ENCODE results near the gene ICAM1. TPM values are rescaled to one million over a fixed set of nuclear protein-coding genes. Genes with fewer than 3 reads are reported as not detected.
"Not testable (repeated sequence)": the region's sequence is repeated elsewhere in the genome, so short reads cannot be mapped to it uniquely, and the experiment has no call there.

The ICAM1 gene
- total and polyA plus RNA-seq, 8 donors = 15.4 to 497 (median 18.3) TPM

DNA sequence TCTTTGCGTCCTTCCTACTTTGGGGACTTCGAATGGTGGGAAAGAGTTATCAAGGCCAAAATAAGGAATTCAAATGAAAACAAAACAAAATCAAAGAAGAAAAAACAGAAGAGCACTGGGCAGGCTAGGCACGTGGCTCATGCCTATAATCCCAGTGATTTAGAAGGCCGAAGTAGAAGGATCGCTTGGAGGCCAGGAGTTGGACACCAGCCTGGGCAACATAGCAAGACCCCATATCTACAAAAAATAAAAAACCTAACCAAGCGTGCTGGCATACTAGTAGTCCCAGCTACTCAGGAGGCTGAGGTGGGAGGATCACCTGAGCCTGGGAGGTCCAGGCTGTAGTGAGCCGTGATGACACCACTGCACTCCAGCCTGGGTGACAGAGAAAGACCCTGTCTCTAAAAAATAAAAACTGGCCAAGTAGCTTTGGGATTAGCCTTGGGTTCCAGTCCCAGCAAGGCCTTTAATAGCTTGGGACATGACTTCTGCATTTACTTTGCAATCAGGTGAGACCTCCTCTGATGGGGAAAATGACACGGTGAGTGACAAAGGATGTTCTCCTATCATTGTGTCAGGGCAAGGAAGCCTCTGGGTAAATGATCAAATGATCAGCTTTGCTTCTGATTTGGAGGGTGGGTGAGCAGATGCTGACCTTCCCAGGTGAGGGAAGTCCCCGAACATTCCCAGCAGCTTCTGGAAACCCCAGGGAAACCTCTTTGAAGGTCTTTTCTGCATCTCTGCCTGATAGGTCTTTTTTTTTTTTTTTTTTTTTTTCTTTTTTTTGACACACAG, 7.1 kb downstream of the ICAM1 start:
- H3K4me3 ChIP-seq = no peak overlapping the region
- H3K27me3 ChIP-seq = no peaks in the 10 kb centered on the region
- peaks cover 10 to 95% of the 10 kb centered on the region in 2 donors for H3K4me1 ChIP-seq
- TF ChIP-seq CTCF (IDR thresholded peaks at IDR 0.05) = no peak
- DNase-seq (no peak), ATAC-seq (no peak)
- peak overlapping the region; percentile 59 to 65 for H3K27ac ChIP-seq
- intact Hi-C loops (cut with DNase I) = no loop called here
- no peaks in the 10 kb centered on the region for H3K9me3 ChIP-seq
- peaks cover 0 to 100% of the 10 kb centered on the region in 2 donors for H3K36me3 ChIP-seq

GRCh38 chr19:10278935-10279334, 8.0 kb downstream of the ICAM1 start:
- H3K9me3 ChIP-seq = no peaks in the 10 kb centered on the region
- intact Hi-C loops (cut with DNase I) = no loop called here
- DNase-seq (no peak), ATAC-seq (no peak)
- peaks cover 0 to 100% of the 10 kb centered on the region in 2 donors for H3K36me3 ChIP-seq
- peak overlapping the region; percentile 33 to 65 for H3K27ac ChIP-seq
- H3K27me3 ChIP-seq = no peaks in the 10 kb centered on the region
- TF ChIP-seq CTCF (IDR thresholded peaks at IDR 0.05) = no peak
- peaks cover 10 to 94% of the 10 kb centered on the region in 2 donors for H3K4me1 ChIP-seq
- no peak overlapping the region for H3K4me3 ChIP-seq

GRCh38 chr19:10279737-10280442, 9.0 kb downstream of the ICAM1 start:
- Histone ChIP-seq H3K27me3 (no peaks in the 10 kb centered on the region), H3K4me1 (peaks cover 10 to 94% of the 10 kb centered on the region in 2 donors), H3K36me3 (peaks cover 0 to 100% of the 10 kb centered on the region in 2 donors), H3K27ac (peak overlapping the region; percentile 41 to 65), H3K9me3 (no peaks in the 10 kb centered on the region), H3K4me3 (no peak overlapping the region)
- DNase-seq = no peak
- ATAC-seq = peak; percentile 3
- intact Hi-C loops (cut with DNase I) = no loop called here
- no peak for TF ChIP-seq CTCF (IDR thresholded peaks at IDR 0.05)

DNA sequence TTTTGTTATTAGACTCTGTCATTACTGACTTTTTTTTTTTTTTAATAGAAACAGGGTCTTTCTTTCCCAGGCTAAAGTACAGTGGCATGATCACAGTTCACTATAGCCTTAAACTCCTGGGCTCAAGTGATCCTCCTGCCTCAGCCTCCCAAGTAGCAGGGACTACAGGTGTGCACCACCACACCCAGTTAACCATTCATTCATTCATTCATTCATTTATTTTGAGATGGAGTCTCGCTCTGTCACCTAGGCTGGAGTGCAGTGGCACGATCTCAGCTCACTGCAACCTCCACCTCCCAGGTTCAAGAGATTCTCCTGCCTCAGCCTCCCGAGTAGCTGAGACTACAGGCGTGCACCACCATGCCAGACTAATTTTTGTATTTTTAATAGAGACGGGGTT, 11.1 kb downstream of the ICAM1 start:
- Histone ChIP-seq H3K27ac (peak overlapping the region; percentile 27 to 53), H3K36me3 (peaks cover 0 to 93% of the 10 kb centered on the region in 2 donors), H3K4me1 (peaks cover 21 to 95% of the 10 kb centered on the region in 2 donors)
- ATAC-seq; intact Hi-C loops (cut with DNase I); DNase-seq; H3K9me3 ChIP-seq; H3K4me3 ChIP-seq; H3K27me3 ChIP-seq: not testable (repeated sequence)

DNA sequence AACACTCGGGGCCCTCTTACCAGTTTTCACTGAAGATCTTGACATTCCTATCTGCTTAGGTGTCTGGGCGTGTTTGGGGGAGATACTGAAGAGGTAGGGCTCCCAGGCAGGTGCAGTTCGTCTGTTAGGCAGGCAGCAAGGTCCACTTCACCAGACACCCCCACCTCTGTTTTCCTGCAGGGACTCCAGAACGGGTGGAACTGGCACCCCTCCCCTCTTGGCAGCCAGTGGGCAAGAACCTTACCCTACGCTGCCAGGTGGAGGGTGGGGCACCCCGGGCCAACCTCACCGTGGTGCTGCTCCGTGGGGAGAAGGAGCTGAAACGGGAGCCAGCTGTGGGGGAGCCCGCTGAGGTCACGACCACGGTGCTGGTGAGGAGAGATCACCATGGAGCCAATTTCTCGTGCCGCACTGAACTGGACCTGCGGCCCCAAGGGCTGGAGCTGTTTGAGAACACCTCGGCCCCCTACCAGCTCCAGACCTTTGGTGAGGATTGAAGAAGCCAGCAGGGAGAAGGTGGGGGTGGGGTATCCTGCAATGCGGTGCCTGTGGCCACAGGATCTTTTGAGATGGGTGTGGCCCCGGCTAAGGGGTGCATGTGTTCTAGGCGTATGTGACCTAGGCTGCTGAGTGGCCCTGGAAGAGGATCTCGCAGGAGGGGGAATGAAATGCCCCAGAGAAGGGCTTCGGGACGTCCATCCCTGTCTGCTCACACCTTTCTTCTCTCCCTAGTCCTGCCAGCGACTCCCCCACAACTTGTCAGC, 12.6 kb downstream of the ICAM1 start:
- ATAC-seq (peak; percentile 25), DNase-seq (peak in 2 of 4 donors; percentile 41 to 71)
- H3K27ac ChIP-seq = peak overlapping the region; percentile 53 to 59
- no peak for TF ChIP-seq CTCF (IDR thresholded peaks at IDR 0.05)
- intact Hi-C loops (cut with DNase I) = no loop called here
- H3K4me1 ChIP-seq = peaks cover 13 to 95% of the 10 kb centered on the region in 2 donors
- H3K27me3 ChIP-seq = peaks cover 0 to 13% of the 10 kb centered on the region in 2 donors
- H3K36me3 ChIP-seq = peaks cover 0 to 78% of the 10 kb centered on the region in 2 donors
- no peak overlapping the region for H3K4me3 ChIP-seq
- H3K9me3 ChIP-seq = no peaks in the 10 kb centered on the region
